Lung (tissue), 16 donors: ENCODE data around the gene IFT22. TPM values are rescaled to one million over a fixed set of nuclear protein-coding genes. Genes with fewer than 3 reads are reported as not detected.

Experiments
- ATAC-seq: fragments of 200-7000 bp; cut with Tn5 transposase; one replicate; pipeline ENCODE4 v1.9.1; 2020; ENCODE audit warnings: moderate number of reproducible peaks; ENCODE audit not compliant: insufficient read depth, low FRiP score
- DNase-seq, 3 donors: peaks; one replicate each; pipeline ENCODE4 v3.0.0-alpha.2; 2013 to 2017
- H3K27ac ChIP-seq, 2 donors: one replicate each; pipeline ENCODE4 v1.5.1; 2013; ENCODE audit warnings: mild to moderate bottlenecking in 2 of 2, moderate library complexity in 2 of 2, control low read depth in 1 of 2, inconsistent platforms in 1 of 2, low read depth in 1 of 2, low read length in 1 of 2
- H3K27me3 ChIP-seq, 3 donors: one replicate each; pipeline ENCODE4 v1.5.1; 2013; ENCODE audit warnings: low read length in 2 of 3; ENCODE audit not compliant: control insufficient read depth in 3 of 3, insufficient read depth in 3 of 3
- H3K36me3 ChIP-seq, 4 donors: one replicate each; pipeline ENCODE4 v1.5.1; 2013; ENCODE audit warnings: low read length in 4 of 4, mild to moderate bottlenecking in 1 of 4, moderate library complexity in 1 of 4; ENCODE audit not compliant: control insufficient read depth in 4 of 4, insufficient read depth in 4 of 4
- H3K4me1 ChIP-seq, 5 donors: one replicate each; pipeline ENCODE4 v1.5.1; 2013; ENCODE audit warnings: low read length in 5 of 5, mild to moderate bottlenecking in 2 of 5, moderate library complexity in 1 of 5; ENCODE audit not compliant: control insufficient read depth in 5 of 5, insufficient read depth in 5 of 5
- H3K4me3 ChIP-seq: one replicate; pipeline ENCODE4 v1.5.1; 2013; ENCODE audit warnings: mild to moderate bottlenecking, control low read depth, moderate library complexity
- H3K9ac ChIP-seq, 2 donors: one replicate each; pipeline ENCODE4 v1.5.1; 2013; ENCODE audit warnings: low read length in 2 of 2, control low read depth in 1 of 2; ENCODE audit not compliant: insufficient read depth in 1 of 2
- H3K9me3 ChIP-seq, 4 donors: one replicate each; pipeline ENCODE4 v1.5.1; 2013; ENCODE audit warnings: low read length in 3 of 4, mild to moderate bottlenecking in 1 of 4, moderate library complexity in 1 of 4; ENCODE audit not compliant: control insufficient read depth in 4 of 4, insufficient read depth in 3 of 4
- WGBS, 2 donors: extraction: QIAGEN DNeasy Blood & Tissue Kit; methylation state at CpG; one replicate each; pipeline ENCODE4 v1.1.7; 2013; 5-methylcytosine and 5-hydroxymethylcytosine counted together
- long read RNA-seq, 5 donors: transcript quantifications; one replicate each; lab custom pipeline, GENCODE V29; 2026
- polyA plus RNA-seq, 2 donors: library from polyadenylated mRNA; stranded (reverse); fragments of 200-250 nt; gene quantifications; one replicate each; pipeline ENCODE4 v1.2.1, GENCODE V29; 2013
- total RNA-seq, 2 donors: library from RNA; depleted of rRNA in 1 of 2; stranded (reverse); fragments of >200 nt in 1 of 2; gene quantifications; one replicate each; pipeline ENCODE4 v1.2.1, GENCODE V29; 2014 to 2021
- TF ChIP-seq, protein P1 (sequence below): IDR thresholded peaks from 2 replicates; pipeline ENCODE4 v1.5.1; 2012; ENCODE audit warnings: mild to moderate bottlenecking; ENCODE audit errors: control extremely low read depth, extremely low read depth
- donor health status: control.
- donor health status: control.
- donor health status: Bipolar disorder and iron deficiency.
- donor health status: healthy.
- donor health status: DM: yes; HTN: yes; CAD: no.

IFT22 gene
- total RNA-seq (10 to 100 TPM; 37.8 to 44.7 TPM), polyA plus RNA-seq (10 to 100 TPM; 23.6 to 30.1 TPM)
- long read RNA-seq, donor 1, transcript IFT22-201 (5 exons, 1,130 nt) = major isoform, 16 of 24 reads
- long read RNA-seq, donor 1, partial matches to known transcripts = 0 of 24 reads
- long read RNA-seq, donor 1, other reads (novel, unspliced or antisense) = 0 of 24 reads
- long read RNA-seq, donor 2, transcript IFT22-201 (5 exons, 1,130 nt) = major isoform, 6 of 10 reads
- long read RNA-seq, donor 2, partial matches to known transcripts = 0 of 10 reads
- long read RNA-seq, donor 2, other reads (novel, unspliced or antisense) = 0 of 10 reads
- long read RNA-seq, donor 3, transcript IFT22-201 (5 exons, 1,130 nt) = major isoform, 15 of 18 reads
- long read RNA-seq, donor 3, partial matches to known transcripts = 0 of 18 reads
- long read RNA-seq, donor 3, other reads (novel, unspliced or antisense) = 0 of 18 reads
- long read RNA-seq, donor 4, transcript IFT22-201 (5 exons, 1,130 nt) = major isoform, 7 of 12 reads
- long read RNA-seq, donor 4, partial matches to known transcripts = 0 of 12 reads
- long read RNA-seq, donor 4, other reads (novel, unspliced or antisense) = 0 of 12 reads
- long read RNA-seq, donor 5, transcript IFT22-204 (4 exons, 875 nt) = minor isoform, 5 of 49 reads
- long read RNA-seq, donor 5, transcript IFT22-201 (5 exons, 1,130 nt) = major isoform, 31 of 49 reads
- long read RNA-seq, donor 5, partial matches to known transcripts = 0 of 49 reads
- long read RNA-seq, donor 5, other reads (novel, unspliced or antisense) = 7 of 49 reads

DNA sequence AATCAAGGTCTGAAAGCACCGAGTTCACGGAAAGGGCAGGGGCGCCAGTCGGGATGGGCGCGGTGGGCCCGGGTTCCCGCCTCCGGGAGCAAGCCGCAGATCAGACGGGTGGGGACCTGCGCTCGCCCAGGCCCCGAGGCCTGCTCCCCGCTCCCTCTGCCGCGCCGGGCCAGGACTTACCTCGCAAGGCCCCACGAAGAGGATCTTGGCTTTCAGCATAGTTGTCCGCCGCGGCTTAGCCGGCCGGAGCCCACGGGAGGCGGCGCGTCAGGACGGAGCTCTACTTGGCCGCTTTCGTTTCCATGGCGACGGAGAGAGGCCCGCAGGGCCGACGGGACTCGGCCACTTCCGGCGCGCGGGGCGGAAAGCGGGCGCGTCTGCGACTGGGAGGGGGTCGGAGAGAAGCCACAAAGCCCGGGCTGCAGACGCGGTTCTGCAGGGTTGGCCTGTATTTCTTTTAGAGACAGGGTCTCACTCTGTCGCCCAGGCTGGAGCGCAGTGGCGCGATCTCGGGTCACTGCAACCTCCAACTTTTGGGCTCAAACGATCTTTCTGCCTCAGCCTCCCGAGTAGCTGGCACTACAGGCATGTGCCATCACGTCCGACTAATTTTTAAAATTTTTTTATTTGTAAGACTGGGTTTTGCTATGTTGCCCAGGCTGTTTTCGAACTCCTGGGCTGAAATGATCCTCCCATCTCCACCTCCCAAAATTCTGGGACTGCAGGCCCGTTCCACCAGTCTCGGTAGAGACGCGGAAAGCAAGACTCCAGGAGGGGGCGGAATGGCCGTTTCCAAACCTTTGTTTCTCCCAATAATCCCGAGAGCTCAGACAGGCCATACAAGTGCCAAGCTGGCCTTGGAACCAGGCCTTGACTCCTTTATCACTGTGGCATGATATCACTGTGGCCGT, at the start of gene IFT22:
TSS of gene IFT22 (minus strand) at position 322 of the 911 bp plus-strand sequence. CDS start at position 219, 103 bp downstream.
- H3K4me3 ChIP-seq = peak within 1 kb of the TSS; percentile 89
- H3K9ac ChIP-seq = peak within 1 kb of the TSS; percentile 79 to 84
- H3K4me1 ChIP-seq = peaks cover 0 to 5% (median 4%) of the 10 kb centered on the region in 5 donors
- TF ChIP-seq, protein P1, sequence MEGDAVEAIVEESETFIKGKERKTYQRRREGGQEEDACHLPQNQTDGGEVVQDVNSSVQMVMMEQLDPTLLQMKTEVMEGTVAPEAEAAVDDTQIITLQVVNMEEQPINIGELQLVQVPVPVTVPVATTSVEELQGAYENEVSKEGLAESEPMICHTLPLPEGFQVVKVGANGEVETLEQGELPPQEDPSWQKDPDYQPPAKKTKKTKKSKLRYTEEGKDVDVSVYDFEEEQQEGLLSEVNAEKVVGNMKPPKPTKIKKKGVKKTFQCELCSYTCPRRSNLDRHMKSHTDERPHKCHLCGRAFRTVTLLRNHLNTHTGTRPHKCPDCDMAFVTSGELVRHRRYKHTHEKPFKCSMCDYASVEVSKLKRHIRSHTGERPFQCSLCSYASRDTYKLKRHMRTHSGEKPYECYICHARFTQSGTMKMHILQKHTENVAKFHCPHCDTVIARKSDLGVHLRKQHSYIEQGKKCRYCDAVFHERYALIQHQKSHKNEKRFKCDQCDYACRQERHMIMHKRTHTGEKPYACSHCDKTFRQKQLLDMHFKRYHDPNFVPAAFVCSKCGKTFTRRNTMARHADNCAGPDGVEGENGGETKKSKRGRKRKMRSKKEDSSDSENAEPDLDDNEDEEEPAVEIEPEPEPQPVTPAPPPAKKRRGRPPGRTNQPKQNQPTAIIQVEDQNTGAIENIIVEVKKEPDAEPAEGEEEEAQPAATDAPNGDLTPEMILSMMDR = peak; percentile 5
- no peaks in the 10 kb centered on the region for H3K27me3 ChIP-seq
- 1 to 2% methylated on average over 67 to 69 of the region's 69 CpGs for WGBS, 2 donors
- peak within 1 kb of the TSS; percentile 53 to 82 for H3K27ac ChIP-seq
- peaks cover 0 to 5% (median 0%) of the 10 kb centered on the region in 4 donors for H3K36me3 ChIP-seq
- H3K9me3 ChIP-seq = no peaks in the 10 kb centered on the region
- DNase-seq = peak; percentile 95 to 97 (median 96)
- ATAC-seq = peak; percentile 96

DNA sequence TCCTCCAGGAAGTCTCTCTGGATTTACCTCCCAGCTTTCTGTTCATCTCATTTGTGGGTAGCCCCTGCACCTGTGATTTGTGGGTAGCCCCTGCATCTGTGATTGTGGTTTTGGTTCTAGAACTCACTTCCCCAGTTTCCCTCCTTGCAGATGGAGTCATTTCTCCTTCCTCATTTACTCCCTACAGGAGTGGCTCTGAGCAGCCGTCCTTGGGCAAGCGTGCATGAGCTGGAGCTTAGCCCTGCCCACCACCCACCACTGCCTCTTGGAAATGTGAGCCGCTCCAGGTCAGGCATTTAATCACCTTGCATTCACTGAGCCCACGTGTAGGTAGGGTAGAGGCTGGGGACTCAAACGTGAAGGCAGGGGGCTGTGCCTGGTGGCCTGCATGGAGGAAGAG, 49.2 kb upstream of the IFT22 start:
- DNase-seq = no peak
- ATAC-seq = no peak
- WGBS, 2 donors = 36 to 46% methylated on average over 5 of the region's 5 CpGs
- H3K4me1 ChIP-seq = peaks cover 0 to 22% (median 10%) of the 10 kb centered on the region in 5 donors
- no peak overlapping the region for H3K9ac ChIP-seq
- no peaks in the 10 kb centered on the region for H3K9me3 ChIP-seq
- TF ChIP-seq, protein P1 = no peak
- H3K27me3 ChIP-seq = no peaks in the 10 kb centered on the region
- no peak overlapping the region for H3K27ac ChIP-seq
- H3K36me3 ChIP-seq = no peaks in the 10 kb centered on the region
- H3K4me3 ChIP-seq = no peak overlapping the region

DNA sequence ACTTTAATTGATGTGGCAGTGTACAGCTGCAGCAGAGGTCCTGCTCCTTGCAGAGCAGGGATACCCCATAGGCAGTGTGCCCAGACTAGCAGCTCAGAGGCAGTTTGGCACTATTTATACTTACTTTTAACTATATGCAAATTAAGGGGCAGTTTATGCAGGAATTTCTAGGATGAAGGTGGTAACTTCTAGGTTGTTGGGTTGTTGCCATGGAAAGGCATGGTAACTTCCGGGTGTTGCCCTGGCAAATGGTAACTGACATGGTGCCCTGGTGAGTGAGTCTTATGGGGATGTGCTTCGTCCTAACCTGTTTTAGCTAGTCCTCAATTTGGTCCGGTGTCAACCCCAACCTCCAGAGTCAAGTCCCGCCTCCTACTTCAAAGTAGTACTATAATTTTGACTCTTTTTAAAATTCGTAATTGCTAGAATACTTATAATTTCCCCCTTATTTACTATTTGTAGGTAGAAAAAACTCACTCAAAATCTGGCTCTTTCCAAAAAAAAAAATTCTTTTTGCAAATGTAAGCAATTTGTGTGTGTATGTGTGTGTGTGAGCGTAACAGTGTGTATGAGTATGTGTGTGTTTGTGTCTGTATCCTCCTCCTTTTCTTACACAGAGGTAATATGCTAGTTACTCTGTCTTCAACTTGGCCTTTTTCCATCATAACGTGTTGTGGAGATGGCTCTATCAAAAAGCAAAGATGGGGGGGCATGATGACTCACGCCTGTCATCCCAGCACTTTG, 47.0 kb upstream of the IFT22 start:
- 83% methylated on average over 8 of the region's 8 CpGs for WGBS, 2 donors
- TF ChIP-seq, protein P1 = no peak
- DNase-seq = no peak

More for the DNA sequence above, 47.0 kb upstream of the IFT22 start:
- Histone ChIP-seq H3K4me3 (no peak overlapping the region), H3K4me1 (peaks cover 0 to 10% (median 8%) of the 10 kb centered on the region in 5 donors), H3K9ac (no peak overlapping the region), H3K9me3 (no peaks in the 10 kb centered on the region), H3K36me3 (no peaks in the 10 kb centered on the region), H3K27me3 (no peaks in the 10 kb centered on the region), H3K27ac (no peak overlapping the region)
- no peak for ATAC-seq
